ENCODE results near the gene PRXL2B. TPM values are rescaled to one million over a fixed set of nuclear protein-coding genes. Genes with fewer than 3 reads are reported as not detected.

The PRXL2B gene
- total RNA-seq, 1 donor from 2014 or later = 26.3 TPM

- ATAC-seq (peak in 1 of 2 donors; percentile 13), DNase-seq (no peak)
- intact Hi-C loops (cut with DNase I) = no loop called here
- H3K4me3 ChIP-seq = peak overlapping the region; percentile 95
- H3K27me3 ChIP-seq (ENCODE audit: low read depth) = no peaks in the 10 kb centered on the region
- TF ChIP-seq CTCF (IDR thresholded peaks at IDR 0.05) = no peak
- H3K9me3 ChIP-seq = no peaks in the 10 kb centered on the region
- peaks cover 54% of the 10 kb centered on the region for H3K36me3 ChIP-seq
- H3K27ac ChIP-seq = peak overlapping the region; percentile 96
- H3K4me1 ChIP-seq = peaks cover 41% of the 10 kb centered on the region
These were observed 28.8 kb upstream of the PRXL2B start for GRCh38 chr1:2557482-2558400.

GRCh38 chr1:2558420-2558819 is 28.2 kb upstream of the PRXL2B start:
- intact Hi-C loops (cut with DNase I) = no loop called here
- H3K27ac ChIP-seq = no peak overlapping the region
- ATAC-seq (no peak), DNase-seq (no peak)
- peaks cover 41% of the 10 kb centered on the region for H3K4me1 ChIP-seq
- peak overlapping the region; percentile 95 for H3K4me3 ChIP-seq
- H3K9me3 ChIP-seq = no peaks in the 10 kb centered on the region
- H3K27me3 ChIP-seq (ENCODE audit: low read depth) = no peaks in the 10 kb centered on the region
- peaks cover 61% of the 10 kb centered on the region for H3K36me3 ChIP-seq
- TF ChIP-seq CTCF (IDR thresholded peaks at IDR 0.05) = no peak

GRCh38 chr1:2558861-2559260 is 27.7 kb upstream of the PRXL2B start:
- no peak for DNase-seq
- Histone ChIP-seq H3K27ac (no peak overlapping the region), H3K27me3 (ENCODE audit: low read depth) (no peaks in the 10 kb centered on the region), H3K9me3 (no peaks in the 10 kb centered on the region), H3K4me3 (no peak overlapping the region), H3K36me3 (peaks cover 65% of the 10 kb centered on the region), H3K4me1 (peaks cover 41% of the 10 kb centered on the region)
- TF ChIP-seq CTCF (IDR thresholded peaks at IDR 0.05) = no peak
- intact Hi-C loops (cut with DNase I) = no loop called here
- no peak for ATAC-seq

- Histone ChIP-seq H3K27ac (peak overlapping the region; percentile 6), H3K4me3 (no peak overlapping the region), H3K36me3 (peaks cover 67% of the 10 kb centered on the region), H3K27me3 (ENCODE audit: low read depth) (no peaks in the 10 kb centered on the region), H3K4me1 (peaks cover 39% of the 10 kb centered on the region), H3K9me3 (no peaks in the 10 kb centered on the region)
- ATAC-seq (no peak), DNase-seq (peak; percentile 45)
- TF ChIP-seq CTCF (IDR thresholded peaks at IDR 0.05) = no peak
- intact Hi-C loops (cut with DNase I) = no loop called here
These were observed 26.9 kb upstream of the PRXL2B start for GRCh38 chr1:2559509-2560298.

GRCh38 chr1:2560299-2561073 is 26.1 kb upstream of the PRXL2B start:
- TF ChIP-seq CTCF (IDR thresholded peaks at IDR 0.05) = no peak
- DNase-seq (no peak), ATAC-seq (no peak)
- intact Hi-C loops (cut with DNase I) = no loop called here
- Histone ChIP-seq H3K27me3 (ENCODE audit: low read depth) (no peaks in the 10 kb centered on the region), H3K4me1 (peaks cover 31% of the 10 kb centered on the region), H3K9me3 (no peaks in the 10 kb centered on the region), H3K27ac (peak overlapping the region; percentile 6), H3K4me3 (no peak overlapping the region), H3K36me3 (peaks cover 67% of the 10 kb centered on the region)

Data from lower lobe of right lung (tissue), 2 donors.